RWPE2 (cell line): Measurements from ENCODE around the gene GPT2.
"Not testable (repeated sequence)": the region's sequence is repeated elsewhere in the genome, so short reads cannot be mapped to it uniquely, and the experiment has no call there.

ENCODE experiments used
- ATAC-seq: fragments of 200-7000 bp; cut with Tn5 transposase; 3 replicates; pipeline ENCODE4 v1.9.1; 2021; ENCODE audit warnings: low read depth
- DNase-seq: peaks from one replicate; pipeline ENCODE4 v3.0.0-alpha.2; 2020; ENCODE audit warnings: low spot score
- H3K27ac ChIP-seq: fragments of 450-650 bp; 2 replicates; pipeline ENCODE4 v1.5.1; 2017; ENCODE audit warnings: mild to moderate bottlenecking; ENCODE audit not compliant: poor library complexity, severe bottlenecking
- H3K27me3 ChIP-seq: fragments of 250-450 bp; sonication (Bioruptor Pico); 2 replicates; pipeline ENCODE4 v1.5.1; 2021; ENCODE audit warnings: mild to moderate bottlenecking, moderate library complexity; ENCODE audit not compliant: insufficient read depth, poor library complexity, severe bottlenecking
- H3K36me3 ChIP-seq: fragments of 250-450 bp; sonication (Bioruptor Pico); 2 replicates; pipeline ENCODE4 v1.5.1; 2020; ENCODE audit warnings: low read depth, mild to moderate bottlenecking, moderate library complexity
- H3K4me1 ChIP-seq: fragments of 250-450 bp; sonication (Bioruptor Pico); 2 replicates; pipeline ENCODE4 v1.5.1; 2021; ENCODE audit warnings: mild to moderate bottlenecking, moderate library complexity; ENCODE audit not compliant: insufficient read depth, poor library complexity, severe bottlenecking
- H3K4me3 ChIP-seq: fragments of 250-450 bp; sonication (Bioruptor Pico); 2 replicates; pipeline ENCODE4 v1.5.1; 2021; ENCODE audit warnings: mild to moderate bottlenecking, moderate library complexity; ENCODE audit not compliant: severe bottlenecking
- H3K9me3 ChIP-seq: fragments of 250-450 bp; sonication (Bioruptor Pico); 2 replicates; pipeline ENCODE4 v1.5.1; 2021; ENCODE audit warnings: mild to moderate bottlenecking, moderate library complexity; ENCODE audit not compliant: severe bottlenecking
- TF ChIP-seq, protein P1 (sequence below): fragments of 450-650 bp; IDR thresholded peaks from one replicate; pipeline ENCODE4 v1.5.1; 2017; ENCODE audit warnings: mild to moderate bottlenecking, moderate library complexity; ENCODE audit not compliant: poor library complexity, severe bottlenecking

GPT2 gene

GRCh38 chr16:46866286-46866685 lies 17.9 kb upstream of the GPT2 start:
- no peak for ATAC-seq
- Histone ChIP-seq H3K27ac (no peak overlapping the region), H3K36me3 (no peaks in the 10 kb centered on the region), H3K9me3 (no peaks in the 10 kb centered on the region), H3K4me1 (peaks cover 15% of the 10 kb centered on the region), H3K27me3 (no peaks in the 10 kb centered on the region), H3K4me3 (no peak overlapping the region)
- TF ChIP-seq, protein P1, sequence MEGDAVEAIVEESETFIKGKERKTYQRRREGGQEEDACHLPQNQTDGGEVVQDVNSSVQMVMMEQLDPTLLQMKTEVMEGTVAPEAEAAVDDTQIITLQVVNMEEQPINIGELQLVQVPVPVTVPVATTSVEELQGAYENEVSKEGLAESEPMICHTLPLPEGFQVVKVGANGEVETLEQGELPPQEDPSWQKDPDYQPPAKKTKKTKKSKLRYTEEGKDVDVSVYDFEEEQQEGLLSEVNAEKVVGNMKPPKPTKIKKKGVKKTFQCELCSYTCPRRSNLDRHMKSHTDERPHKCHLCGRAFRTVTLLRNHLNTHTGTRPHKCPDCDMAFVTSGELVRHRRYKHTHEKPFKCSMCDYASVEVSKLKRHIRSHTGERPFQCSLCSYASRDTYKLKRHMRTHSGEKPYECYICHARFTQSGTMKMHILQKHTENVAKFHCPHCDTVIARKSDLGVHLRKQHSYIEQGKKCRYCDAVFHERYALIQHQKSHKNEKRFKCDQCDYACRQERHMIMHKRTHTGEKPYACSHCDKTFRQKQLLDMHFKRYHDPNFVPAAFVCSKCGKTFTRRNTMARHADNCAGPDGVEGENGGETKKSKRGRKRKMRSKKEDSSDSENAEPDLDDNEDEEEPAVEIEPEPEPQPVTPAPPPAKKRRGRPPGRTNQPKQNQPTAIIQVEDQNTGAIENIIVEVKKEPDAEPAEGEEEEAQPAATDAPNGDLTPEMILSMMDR, result no peak
- DNase-seq, result no peak

GRCh38 chr16:46867486-46867885 lies 16.7 kb upstream of the GPT2 start:
- not testable (repeated sequence) for H3K9me3 ChIP-seq, H3K27ac ChIP-seq, DNase-seq, H3K36me3 ChIP-seq, H3K4me3 ChIP-seq, ATAC-seq, H3K27me3 ChIP-seq
- H3K4me1 ChIP-seq, result peaks cover 15% of the 10 kb centered on the region

DNA sequence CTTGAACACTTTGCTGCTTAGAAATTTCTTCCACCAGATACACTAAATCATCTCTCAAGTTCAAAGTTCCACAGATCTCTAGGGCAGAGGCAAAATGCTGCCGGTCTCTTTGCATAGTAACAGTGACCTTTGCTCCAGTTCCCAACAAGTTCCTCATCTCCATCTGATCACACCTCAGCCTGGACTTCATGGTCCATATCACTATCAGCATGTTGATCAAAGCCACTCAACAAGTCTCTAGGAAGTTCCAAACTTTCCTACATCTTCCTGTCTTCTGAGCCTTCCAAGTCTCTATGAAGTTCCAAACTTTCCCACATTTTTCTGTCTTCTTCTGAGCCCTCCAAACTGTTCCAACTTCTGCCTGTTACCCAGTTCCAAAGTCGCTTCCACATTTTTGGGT lies 15.3 kb upstream of the GPT2 start:
- H3K27ac ChIP-seq, H3K4me1 ChIP-seq, H3K27me3 ChIP-seq, H3K4me3 ChIP-seq, DNase-seq, ATAC-seq, H3K36me3 ChIP-seq, H3K9me3 ChIP-seq: not testable (repeated sequence)

DNA sequence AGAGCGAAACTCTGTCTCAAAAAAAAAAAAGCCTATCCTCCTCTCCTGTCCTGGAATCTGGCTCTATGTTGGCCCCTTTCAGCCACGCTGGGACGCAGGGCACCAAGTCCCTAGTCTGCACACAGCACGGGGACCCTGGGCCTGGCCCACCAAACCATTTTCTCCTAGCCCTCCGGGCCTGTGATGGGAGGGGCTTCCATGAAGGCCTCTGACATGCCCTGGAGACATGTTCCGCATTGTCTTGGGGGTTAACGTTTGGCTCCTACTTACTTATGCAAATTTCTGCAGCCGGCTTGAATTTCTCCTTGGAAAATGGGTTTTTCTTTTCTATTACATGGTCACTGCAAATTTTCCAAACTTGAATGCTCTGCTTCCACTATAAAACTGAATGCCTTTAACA lies 12.6 kb upstream of the GPT2 start:
- Histone ChIP-seq H3K27me3 (no peaks in the 10 kb centered on the region), H3K36me3 (no peaks in the 10 kb centered on the region), H3K9me3 (no peaks in the 10 kb centered on the region), H3K4me3 (no peak overlapping the region), H3K4me1 (no peaks in the 10 kb centered on the region), H3K27ac (no peak overlapping the region)
- ATAC-seq (no peak), DNase-seq (no peak)
- TF ChIP-seq, protein P1, result no peak

GRCh38 chr16:46873201-46873600 lies 11.0 kb upstream of the GPT2 start:
- TF ChIP-seq, protein P1, result no peak
- Histone ChIP-seq H3K9me3 (no peaks in the 10 kb centered on the region), H3K27me3 (no peaks in the 10 kb centered on the region), H3K4me1 (no peaks in the 10 kb centered on the region), H3K27ac (no peak overlapping the region), H3K36me3 (no peaks in the 10 kb centered on the region), H3K4me3 (no peak overlapping the region)
- no peak for DNase-seq
- no peak for ATAC-seq

- H3K9me3 ChIP-seq, result no peaks in the 10 kb centered on the region
- no peaks in the 10 kb centered on the region for H3K36me3 ChIP-seq
- ATAC-seq, result no peak
- no peak overlapping the region for H3K27ac ChIP-seq
- H3K27me3 ChIP-seq, result no peaks in the 10 kb centered on the region
- no peak overlapping the region for H3K4me3 ChIP-seq
- no peak for DNase-seq
- TF ChIP-seq, protein P1, result no peak
- no peaks in the 10 kb centered on the region for H3K4me1 ChIP-seq
These were observed 8.9 kb upstream of the GPT2 start for GRCh38 chr16:46875243-46875642.
